GM04503 (cell line): ENCODE results near the gene PCDHGB3.
"Not testable (repeated sequence)": the region's sequence is repeated elsewhere in the genome, so short reads cannot be mapped to it uniquely, and the experiment has no call there.

Experiments used
- DNase-seq: peaks from one replicate; pipeline ENCODE4 v3.0.0-alpha.2; 2012; ENCODE audit warnings: low read depth

The PCDHGB3 gene

GRCh38 chr5:141369994-141370848, at the start of gene PCDHGB3:
TSS of gene PCDHGB3 (plus strand) at chr5:141370242. CDS start at chr5:141370395, 153 bp downstream.
- DNase-seq, result peak; percentile 9

- DNase-seq, result no peak
These were observed 47.8 kb upstream of the PCDHGB3 start for GRCh38 chr5:141322261-141322660.

GRCh38 chr5:141326088-141326854, 43.8 kb upstream of the PCDHGB3 start:
- no peak for DNase-seq

DNA sequence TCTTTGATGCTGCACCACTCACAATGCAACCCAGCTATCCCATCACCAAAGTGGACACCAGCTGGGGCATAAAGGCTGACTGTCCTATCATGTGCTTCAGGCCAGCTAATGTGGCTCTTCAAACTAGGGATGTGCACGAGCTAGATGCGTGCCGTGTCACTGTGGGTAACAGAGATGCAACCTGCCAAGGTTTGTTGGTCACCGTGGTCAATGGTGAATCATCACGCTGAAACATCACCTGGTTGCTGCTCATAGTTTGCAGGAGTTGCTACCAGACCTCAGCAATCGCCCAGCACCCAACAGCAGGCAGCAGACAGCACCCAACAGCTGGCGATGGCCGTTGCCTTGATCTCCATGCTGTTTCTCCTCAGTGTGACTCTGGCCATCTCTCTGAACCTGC, 41.8 kb upstream of the PCDHGB3 start:
- DNase-seq, result no peak

DNA sequence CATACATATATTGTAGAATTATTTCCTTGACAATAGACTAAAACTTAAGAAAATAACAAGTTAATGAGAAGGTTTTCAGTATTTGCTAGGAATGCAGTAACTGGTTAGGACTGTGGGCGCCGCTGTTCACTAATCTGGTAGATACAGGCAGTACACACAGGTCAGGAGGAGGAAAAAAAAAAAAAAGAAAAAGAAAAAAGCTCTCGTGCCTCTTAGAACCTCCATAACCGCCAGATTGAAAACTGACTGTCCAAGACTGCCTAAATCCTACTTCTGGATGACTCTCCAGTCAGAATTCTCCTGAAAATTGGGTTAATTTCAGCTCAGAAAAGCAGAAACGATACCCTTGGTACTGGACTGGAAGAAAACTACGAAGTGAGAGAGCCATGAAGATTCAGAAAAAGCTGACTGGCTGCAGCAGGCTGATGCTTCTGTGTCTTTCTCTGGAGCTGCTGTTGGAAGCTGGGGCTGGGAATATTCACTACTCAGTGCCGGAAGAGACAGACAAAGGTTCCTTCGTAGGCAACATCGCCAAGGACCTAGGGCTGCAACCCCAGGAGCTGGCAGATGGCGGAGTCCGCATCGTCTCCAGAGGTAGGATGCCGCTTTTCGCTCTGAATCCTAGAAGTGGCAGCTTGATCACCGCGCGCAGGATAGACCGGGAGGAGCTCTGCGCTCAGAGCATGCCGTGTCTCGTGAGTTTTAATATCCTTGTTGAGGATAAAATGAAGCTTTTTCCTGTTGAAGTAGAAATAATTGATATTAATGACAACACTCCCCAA, 39.6 kb upstream of the PCDHGB3 start, which contains the start of gene PCDHGA1:
TSS of gene PCDHGA1 (plus strand) at position 216 of the 782 bp plus-strand sequence.
- DNase-seq, result peak; percentile 42

- DNase-seq, result not testable (repeated sequence)
These were observed 37.5 kb upstream of the PCDHGB3 start for GRCh38 chr5:141332571-141332970.

- DNase-seq, result peak; percentile 37
These were observed 31.3 kb upstream of the PCDHGB3 start, which contains the start of gene PCDHGA2 for GRCh38 chr5:141338538-141339306. TSS of gene PCDHGA2 (plus strand) at chr5:141338760.

DNA sequence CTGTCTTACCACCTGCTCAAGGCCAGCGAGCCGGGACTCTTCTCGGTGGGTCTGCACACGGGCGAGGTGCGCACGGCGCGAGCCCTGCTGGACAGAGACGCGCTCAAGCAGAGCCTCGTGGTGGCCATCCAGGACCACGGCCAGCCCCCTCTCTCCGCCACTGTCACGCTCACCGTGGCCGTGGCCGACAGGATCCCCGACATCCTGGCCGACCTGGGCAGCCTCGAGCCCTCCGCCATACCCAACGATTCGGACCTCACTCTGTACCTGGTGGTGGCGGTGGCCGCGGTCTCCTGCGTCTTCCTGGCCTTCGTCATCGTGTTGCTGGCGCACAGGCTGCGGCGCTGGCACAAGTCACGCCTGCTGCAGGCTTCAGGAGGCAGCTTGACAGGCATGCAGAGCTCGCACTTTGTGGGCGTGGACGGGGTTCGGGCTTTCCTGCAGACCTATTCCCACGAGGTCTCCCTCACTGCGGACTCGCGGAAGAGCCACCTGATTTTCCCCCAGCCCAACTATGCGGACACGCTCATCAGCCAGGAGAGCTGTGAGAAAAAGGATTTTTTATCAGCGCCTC, 29.2 kb upstream of the PCDHGB3 start:
- DNase-seq, result not testable (repeated sequence)

- DNase-seq, result no peak
These were observed 27.3 kb upstream of the PCDHGB3 start for GRCh38 chr5:141342773-141343172.

DNA sequence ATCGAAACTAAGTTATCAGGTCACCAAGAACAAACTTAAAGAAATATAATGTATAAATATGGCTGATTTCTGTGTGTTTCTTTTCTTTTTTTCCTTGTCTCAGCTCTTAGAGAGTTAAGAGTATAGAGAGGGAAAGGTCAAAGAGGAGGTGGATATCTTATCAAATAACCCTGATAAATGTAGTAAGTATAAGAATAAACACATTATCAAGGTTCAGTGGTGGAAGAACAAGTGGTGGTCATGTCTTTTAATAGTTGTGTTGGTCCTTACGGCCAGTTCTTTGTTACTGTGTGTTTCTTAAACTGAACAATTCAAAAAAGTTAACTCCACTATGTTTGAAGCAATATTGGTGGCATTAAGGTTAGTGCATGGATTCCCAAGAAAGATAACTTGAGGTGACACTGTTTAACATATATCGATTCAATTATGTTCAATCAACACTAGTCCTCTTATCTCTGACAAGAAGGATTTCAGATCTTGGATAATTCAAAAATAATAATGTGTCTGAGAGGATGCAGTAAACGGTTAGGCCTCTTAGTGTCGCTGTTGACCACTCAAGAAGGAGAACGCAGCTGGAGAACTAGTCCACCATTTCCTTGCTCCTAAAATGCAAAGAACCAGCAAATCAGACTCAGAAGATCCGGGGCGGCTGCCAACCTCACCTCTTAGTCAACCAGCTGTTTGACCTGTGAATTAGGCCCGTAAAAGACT, 26.6 kb upstream of the PCDHGB3 start, which contains the start of gene PCDHGA3:
TSS of gene PCDHGA3 (plus strand) at position 588 of the 711 bp plus-strand sequence. CDS start 205 bp downstream, outside the sequence.
- DNase-seq, result no peak

DNA sequence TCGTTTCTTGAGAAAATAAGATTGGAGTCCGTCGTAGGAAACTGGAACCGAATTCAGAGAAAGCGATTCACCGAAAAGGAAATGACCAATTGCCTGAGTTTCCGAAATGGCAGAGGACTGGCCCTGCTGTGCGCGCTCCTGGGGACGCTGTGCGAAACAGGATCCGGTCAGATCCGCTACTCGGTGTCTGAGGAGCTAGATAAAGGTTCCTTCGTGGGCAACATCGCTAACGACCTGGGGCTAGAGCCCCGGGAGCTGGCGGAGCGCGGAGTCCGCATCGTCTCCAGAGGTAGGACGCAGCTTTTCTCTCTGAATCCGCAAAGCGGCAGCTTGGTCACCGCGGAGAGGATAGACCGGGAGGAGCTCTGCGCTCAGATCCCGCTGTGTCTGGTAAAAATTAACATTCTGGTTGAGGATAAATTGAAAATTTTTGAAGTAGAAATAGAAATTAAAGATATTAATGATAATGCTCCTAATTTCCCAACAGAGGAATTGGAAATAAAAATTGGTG, 26.0 kb upstream of the PCDHGB3 start:
- DNase-seq, result no peak

DNA sequence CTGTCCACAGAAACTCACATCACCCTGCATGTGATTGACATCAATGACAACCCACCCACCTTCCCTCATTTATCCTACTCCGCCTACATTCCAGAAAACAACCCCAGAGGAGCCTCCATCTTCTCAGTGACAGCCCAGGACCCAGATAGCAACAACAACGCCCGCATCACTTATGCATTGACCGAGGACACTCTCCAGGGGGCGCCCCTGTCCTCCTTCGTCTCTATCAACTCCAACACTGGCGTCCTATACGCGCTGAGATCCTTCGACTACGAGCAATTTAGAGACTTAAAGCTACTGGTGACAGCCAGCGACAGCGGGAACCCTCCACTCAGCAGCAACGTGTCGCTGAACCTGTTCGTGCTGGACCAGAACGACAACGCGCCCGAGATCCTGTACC, 24.7 kb upstream of the PCDHGB3 start:
- DNase-seq, result no peak

DNA sequence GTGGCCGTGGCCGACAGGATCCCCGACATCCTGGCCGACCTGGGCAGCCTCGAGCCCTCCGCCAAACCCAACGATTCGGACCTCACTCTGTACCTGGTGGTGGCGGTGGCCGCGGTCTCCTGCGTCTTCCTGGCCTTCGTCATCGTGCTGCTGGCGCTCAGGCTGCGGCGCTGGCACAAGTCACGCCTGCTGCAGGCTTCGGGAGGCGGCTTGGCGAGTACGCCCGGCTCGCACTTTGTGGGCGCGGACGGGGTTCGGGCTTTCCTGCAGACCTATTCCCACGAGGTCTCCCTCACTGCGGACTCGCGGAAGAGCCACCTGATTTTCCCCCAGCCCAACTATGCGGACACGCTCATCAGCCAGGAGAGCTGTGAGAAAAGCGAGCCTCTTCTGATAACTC, 24.0 kb upstream of the PCDHGB3 start:
- DNase-seq, result not testable (repeated sequence)

DNA sequence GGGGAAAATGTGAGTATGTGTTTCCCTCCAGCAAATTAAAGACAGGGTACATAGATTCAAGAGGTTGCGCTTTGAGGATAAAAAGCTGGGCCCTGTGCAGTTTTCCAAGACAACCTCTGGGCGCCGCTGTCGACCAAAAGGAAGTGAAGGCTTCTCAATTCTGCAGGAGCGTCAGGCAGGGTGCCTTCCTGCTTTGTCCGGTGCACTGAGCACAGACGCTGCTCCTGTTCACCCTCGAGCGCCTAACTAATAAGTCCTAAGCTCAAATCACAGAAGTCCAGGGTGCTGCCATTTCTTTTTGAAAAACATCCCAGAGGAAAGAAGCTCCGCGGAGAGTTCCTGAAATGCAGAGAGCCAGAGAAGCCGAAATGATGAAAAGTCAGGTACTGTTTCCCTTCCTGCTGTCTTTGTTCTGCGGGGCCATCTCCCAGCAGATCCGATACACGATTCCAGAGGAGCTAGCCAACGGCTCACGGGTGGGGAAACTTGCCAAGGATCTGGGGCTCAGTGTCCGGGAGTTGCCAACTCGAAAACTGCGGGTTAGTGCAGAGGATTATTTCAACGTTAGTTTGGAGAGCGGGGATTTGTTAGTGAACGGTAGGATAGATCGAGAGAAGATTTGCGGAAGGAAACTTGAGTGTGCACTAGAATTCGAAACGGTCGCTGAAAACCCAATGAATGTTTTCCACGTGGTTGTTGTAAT, 20.0 kb upstream of the PCDHGB3 start, which contains the start of gene PCDHGB1:
TSS of gene PCDHGB1 (plus strand) at position 183 of the 703 bp plus-strand sequence. CDS start at position 345, 162 bp downstream.
- no peak for DNase-seq

DNA sequence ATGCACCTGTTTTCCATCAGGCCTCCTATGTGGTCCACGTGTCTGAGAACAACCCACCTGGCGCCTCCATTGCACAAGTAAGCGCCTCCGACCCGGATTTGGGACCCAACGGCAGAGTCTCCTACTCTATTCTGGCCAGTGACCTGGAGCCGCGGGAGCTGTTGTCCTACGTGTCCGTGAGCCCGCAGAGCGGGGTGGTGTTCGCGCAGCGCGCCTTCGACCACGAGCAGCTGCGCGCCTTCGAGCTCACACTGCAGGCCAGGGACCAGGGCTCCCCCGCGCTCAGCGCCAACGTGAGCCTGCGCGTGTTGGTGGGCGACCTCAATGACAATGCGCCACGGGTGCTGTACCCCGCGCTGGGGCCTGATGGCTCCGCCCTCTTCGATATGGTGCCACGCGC, 18.5 kb upstream of the PCDHGB3 start:
- DNase-seq, result no peak

DNA sequence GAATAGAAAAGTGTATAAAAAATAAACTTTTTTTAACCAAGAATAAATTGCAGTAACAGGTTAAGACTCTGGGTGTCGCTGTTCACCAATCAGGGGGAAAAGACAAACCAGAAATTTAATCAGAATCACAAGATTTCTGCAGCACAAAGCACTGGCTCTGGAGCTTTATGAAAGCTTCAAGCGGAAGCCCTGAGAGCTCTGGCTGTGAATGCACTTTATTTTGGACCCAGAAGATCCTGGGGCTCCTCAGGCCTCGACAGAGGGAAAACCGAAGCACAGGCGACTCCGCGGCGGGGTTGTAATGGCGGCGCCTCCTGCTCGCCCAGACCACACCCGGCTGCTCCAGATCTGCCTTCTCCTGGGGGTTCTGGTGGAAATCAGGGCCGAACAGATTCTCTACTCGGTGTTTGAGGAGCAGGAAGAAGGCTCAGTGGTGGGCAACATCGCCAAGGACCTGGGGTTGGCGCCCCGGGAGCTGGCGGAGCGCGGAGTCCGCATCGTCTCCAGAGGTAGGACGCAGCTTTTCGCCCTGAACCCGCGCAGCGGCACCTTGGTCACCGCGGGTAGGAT, 15.1 kb upstream of the PCDHGB3 start, which contains the start of gene PCDHGA4:
TSS of gene PCDHGA4 (plus strand) at position 122 of the 570 bp plus-strand sequence. CDS start at position 209, 87 bp downstream.
- DNase-seq, result no peak

DNA sequence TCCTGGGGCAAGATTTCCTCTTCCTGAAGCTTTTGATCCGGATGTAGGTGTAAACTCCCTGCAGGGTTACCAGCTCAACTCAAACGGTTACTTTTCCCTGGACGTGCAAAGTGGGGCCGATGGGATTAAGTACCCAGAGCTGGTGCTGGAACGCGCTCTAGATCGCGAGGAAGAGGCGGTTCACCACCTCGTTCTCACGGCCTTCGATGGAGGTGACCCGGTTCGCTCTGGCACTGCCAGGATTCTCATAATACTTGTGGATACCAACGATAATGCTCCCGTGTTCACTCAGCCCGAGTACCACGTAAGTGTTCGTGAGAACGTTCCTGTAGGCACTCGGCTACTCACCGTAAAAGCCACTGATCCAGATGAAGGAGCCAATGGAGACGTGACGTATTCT, 14.4 kb upstream of the PCDHGB3 start:
- DNase-seq, result no peak

GRCh38 chr5:141356133-141356532, 13.9 kb upstream of the PCDHGB3 start:
- DNase-seq, result no peak

DNA sequence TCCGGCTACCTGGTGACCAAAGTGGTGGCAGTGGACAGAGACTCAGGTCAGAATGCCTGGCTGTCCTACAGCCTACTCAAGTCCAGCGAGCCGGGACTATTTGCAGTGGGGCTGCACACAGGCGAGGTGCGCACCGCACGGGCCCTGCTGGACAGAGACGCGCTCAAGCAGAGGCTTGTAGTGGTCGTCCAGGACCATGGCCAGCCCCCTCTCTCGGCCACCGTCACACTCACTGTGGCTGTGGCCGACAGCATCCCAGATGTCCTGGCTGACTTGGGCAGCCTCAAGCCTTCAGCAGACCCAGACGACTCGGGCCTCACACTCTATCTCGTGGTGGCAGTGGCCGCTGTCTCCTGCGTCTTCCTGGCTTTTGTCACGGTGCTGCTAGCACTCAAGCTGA, 13.1 kb upstream of the PCDHGB3 start:
- DNase-seq, result no peak
